Activated CD4-positive, alpha-beta T cell treated with anti-CD3 and anti-CD28 coated beads for 24 hours (primary cell): ENCODE results near the gene CACNA1I.
A peak's percentile ranks its signal among the peaks of the same experiment; 100 is the strongest.

ENCODE experiments used
- DNase-seq, 2 donors: peaks; one replicate each; pipeline ENCODE4 v3.0.0-alpha.2; 2020; ENCODE audit warnings: low read depth in 2 of 2

Gene CACNA1I

DNA sequence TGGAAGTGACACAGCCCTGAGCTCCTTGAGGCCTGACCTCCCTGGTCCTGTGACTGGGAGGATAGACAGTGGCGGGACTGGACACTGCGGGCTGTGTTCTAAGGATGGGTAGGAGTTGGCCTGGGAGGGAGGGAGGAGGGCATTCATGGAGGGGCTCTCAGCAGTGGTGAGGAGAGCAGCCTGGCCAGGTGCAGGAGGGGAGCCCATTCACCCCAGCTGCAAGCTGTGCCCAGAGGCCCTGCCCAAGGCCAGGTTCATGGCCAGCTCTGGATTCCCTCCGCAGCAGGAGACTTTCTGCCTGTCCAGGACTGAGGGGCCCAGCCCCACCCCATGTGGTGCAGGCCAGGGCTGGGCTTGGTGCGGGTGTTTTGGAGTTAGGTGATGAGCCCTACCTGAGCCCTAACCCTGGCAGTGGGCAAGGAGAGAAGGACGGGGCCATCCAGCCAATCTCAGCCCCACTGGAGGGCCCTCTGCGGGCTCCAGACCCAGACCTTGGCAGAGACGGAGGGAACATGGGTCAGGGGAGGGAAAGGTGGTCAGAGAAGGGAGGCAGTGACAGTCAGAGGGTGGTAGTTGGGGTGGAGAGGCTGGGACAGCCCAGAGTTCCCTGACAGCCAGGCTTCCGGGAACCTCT lies 26.8 kb downstream of the CACNA1I start:
- DNase-seq: no peak

DNA sequence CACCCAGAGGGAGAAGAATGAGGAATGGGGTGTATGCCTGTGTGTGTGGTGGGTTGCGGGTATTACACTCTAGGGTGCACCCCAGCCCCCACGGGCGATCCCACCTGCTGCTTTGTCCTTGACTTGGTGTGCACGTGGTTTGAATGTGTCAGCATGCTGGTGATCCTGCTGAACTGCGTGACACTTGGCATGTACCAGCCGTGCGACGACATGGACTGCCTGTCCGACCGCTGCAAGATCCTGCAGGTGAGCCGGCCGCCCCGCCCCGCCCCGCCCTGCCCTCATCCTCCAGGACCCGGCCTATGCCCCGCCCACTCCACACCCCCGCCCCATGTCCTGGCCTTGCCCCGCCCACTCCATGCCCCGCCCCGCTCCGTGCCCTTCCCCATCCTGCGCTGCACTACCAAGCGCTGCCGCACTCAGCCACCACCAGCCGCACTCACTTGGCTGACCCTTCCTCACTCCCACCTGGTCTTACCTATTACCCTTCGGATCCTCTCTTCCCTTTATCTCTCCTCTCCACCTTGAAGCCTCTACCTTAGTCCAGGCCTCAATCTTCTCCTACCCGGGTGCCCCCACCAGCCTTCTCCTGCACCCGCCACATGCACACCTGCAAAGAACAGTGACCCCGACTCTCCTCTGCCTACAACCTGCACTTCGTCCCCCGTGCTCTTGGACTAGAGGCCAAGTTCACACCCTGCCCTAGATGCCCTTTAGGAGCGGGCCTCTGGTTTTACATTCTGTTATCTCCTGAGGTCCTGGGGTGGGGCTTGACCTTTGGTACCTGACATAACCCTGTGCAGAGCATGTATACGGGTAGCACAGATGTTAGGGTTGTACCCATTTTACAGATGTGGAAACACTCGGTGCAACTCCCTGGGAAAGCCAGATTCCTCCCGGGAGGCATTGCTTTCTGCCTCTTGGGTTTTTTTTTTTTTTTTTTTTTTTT lies 27.7 kb downstream of the CACNA1I start:
- peak; percentile 67 to 84 for DNase-seq

DNA sequence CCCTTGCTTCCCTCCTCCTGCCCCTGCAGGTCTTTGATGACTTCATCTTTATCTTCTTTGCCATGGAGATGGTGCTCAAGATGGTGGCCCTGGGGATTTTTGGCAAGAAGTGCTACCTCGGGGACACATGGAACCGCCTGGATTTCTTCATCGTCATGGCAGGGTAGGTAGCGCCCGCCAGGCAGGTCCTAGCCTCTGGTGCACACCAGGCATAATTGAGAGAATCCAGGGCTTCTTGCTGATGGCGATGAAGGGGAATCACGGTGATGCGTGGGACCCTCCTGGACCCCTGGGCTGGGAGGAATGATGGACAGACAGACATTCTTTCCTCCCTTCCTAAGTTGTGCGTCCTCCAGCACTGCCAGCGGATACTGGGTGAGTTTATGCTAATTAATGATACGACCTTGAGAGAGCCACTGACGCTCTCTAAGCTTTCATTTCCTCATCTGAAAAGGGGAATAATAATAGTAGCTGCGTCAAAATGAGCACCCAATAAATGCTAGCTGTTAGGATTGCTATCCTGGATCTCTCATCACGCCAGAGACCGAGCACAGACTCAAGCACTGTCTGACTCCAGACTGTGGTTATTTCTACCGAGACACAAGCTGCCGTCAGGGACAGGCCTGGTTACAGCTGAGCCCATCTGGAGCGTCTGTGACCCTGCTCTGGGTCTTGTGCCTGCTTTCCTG lies 30.1 kb downstream of the CACNA1I start:
- DNase-seq: no peak

DNA sequence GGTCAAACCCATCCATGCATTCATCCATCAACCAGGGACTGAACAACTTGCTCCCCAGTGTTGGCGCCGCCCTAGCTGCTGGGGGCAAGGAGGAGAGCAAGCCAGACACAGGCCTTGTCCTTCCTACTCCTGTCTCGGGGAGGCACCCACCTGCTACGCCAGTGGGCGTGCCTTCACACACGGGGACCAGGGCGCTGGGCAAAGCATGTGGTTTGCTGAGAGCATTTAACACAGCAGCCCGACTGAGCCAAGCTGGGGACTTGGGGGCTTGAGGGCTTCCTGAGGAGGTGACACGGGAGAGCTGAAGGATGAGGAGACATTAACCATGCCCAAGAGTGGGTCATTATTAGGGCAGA lies 30.6 kb downstream of the CACNA1I start:
- no peak for DNase-seq

DNA sequence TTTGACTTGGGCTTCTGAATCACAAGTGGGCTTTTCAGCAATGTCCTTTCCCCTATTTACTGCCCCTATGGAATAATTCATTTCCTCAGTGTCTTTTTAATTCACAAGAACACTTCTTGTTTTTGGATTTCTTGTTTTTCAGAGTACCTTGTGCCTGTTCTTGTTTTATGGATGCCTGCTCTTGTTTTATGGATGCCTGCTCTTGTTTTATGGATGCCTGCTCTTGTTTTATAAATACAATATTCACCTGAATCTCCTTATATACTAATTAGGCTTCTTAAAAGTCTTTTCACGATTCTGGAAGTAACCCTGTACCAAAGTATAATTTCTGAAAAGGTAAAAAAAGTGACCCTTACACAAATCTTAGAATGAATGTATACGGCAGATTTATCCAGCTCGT lies 32.8 kb downstream of the CACNA1I start:
- no peak for DNase-seq

DNA sequence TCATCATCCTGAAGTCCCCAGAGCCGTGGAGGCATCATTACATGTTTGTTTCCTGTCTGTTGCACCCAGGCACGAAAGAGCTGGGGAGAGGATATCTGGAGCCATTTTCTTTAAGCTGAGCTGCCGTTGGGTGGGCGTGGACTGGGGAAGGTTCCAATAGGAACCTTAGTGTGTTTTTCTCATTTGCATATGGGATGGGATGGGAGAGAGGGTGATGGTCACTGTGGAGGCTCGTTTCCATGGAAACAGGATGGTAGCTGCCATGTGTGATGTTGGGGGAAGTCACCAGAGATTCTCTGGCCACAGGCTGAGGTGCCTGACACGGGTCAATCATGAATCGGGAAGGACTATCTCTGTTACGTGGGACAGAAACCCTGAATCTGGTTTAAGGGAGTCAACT lies 39.7 kb downstream of the CACNA1I start:
- no peak for DNase-seq

DNA sequence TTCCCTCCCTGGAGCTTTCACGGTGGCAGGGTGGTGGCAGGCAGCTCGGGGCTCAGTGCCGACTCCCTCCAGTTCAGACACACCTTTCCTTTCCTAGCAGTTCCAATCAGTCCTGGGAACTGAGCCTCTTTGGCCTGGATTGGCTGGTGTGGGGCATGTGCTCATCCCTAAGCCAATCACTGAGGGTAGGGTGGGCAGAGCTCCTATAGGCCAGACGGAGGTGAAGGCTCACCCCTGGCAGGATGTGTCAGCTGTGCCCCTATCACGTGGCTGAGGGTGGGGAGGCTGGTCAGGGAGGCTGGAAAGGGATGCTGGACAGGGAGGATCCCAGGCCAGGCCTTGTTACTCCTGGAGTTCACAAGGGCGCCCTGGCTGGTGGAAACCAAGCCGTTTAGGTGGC lies 40.2 kb downstream of the CACNA1I start:
- no peak for DNase-seq

DNA sequence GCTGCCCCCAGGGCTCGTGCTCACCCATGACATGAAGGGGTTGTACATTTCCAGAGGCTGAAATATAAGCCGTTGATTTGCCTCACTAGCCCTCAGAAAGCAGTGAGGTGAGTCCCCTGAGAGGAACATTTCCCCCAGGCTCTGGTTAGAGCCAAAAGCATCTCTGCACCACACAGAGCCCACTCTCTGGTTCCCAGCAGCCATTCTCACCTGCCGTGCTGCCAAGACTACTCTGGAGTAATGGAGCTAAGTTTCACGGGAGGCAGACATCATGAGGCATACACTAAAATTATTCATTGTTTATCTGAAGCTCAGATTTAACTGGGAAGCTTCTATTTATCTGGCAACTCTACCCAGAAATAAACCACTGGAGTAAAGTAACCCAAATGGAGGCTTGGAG lies 40.8 kb downstream of the CACNA1I start:
- no peak for DNase-seq

DNA sequence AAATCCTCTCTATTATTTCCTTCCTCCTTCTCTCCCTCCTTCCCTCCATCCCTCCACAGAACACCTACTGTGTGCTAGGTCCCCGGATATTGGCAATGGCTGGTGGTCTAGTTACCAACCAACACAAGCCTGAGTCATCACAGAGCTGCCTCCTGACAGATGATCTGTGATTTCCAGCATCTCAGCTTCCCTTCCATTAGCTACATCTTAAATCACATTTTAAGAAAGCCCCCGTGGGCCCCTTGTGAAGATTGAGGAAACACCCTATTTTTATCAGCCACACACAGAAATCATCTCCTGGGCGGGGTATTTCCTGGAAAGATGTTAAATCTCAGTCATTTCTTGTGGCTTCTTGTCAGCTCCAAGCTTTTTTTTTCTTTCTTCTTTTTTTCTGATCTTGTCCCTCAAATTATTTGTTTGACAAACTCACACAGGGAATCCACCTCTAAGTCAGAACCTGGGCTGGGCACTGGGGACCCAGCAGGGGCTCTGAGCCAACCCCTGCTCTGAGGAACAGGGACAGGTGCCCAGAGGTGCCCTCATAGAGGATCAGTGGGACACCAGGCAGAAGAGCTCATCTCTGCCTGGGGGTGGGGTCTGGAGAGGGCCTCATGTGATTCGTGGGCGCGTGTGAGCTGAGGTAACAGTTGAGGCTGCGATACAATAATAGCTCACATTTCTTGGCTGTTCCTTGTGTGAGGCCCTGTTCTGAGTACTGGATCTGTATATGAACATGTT lies 42.4 kb downstream of the CACNA1I start:
- no peak for DNase-seq

DNA sequence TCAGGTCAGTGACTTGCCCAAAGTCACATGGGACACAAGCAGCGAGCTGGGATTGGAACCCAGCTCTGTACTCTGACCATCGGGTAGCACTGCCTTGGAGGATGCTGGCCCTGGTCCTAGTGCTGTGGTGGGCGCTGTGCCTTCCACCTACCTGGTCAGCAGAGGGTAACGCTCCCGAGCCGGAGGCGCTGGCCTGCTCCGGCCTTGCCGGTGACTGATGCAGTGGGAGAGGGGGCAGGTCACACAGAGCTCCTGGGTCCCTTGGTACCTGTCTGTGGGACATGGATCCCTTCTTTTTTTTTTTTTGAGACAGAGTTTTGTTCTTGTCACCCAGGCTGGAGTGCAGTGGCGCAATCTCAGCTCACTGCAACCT lies 43.0 kb downstream of the CACNA1I start:
- no peak for DNase-seq

DNA sequence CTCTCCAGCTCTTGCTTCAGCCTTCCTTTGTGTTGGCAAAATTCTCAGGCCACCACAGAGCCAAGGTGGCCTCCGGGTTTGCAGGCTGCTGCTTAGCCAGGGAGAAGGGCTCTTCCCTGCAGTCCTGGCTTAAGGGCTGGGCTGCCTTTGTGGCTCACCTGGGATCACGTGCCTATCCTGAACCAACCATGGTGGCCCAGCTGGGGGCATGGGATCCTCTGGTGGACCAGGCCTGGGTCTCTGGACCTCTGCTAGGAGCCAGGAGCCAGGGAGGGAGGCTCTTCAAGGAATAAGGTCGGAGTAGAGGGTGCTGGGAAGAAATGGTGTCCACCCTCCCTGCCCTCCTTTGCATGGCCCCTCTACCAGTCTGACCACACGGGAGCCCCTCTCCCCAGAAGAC lies 43.9 kb downstream of the CACNA1I start:
- no peak for DNase-seq

DNA sequence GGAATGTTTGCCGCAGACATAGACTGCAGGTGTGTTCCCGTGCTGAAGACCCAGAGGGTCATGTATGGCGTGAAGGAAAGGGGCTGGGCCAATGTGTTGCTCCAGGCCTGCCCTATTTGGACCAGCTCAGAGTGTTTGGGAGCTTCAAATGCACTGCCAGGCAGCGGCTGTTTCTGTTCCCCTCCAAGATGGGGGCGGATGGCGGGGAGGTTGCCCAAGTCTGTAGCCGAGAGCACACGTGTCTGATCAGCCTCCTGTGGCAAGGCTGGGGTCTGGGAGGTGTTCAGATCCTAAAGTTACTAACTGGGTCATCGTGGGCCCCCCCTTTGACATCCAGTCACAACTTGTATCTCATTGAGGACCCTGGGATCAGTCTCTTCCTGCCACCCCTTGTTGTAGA lies 45.5 kb downstream of the CACNA1I start:
- no peak for DNase-seq

DNA sequence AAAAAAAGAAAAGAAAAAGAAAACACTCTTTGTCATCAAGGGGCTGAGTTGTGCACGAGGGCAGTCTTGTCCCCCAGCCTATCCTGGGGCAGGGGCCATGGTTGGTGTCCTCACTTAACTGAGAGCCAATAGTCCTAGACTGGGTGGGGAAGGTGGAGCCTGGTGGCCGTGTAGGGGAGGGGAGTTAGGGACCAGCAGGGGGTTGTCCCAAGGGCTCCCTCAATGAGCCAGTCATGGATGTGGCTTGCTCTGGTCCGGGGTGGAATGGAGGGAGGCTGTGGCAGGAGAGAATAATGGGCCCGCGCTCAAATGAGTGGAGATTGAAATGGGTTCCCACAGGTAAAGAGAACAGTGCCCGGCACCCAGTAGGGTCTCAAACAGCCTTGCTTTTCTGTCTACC lies 46.2 kb downstream of the CACNA1I start:
- no peak for DNase-seq

DNA sequence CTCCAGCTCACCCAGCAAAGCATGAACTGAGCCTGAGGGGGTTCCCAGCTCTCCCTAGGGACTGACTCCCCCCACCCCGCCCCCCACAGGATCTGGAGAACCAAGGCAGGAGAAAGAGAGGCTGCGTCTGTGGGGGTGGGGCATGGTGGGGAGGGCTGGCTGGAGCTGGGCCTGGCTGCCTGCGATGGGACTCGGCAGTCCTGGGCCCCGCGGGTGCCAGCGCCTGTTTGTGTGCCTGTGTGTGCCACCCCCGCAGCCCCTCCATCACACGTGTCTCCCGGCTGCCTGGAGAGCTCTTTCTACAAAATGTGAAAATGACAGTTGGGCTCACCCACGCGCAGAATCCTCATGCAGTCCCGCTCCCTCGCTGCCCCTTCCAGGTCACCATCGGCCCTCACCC lies 46.8 kb downstream of the CACNA1I start:
- DNase-seq: no peak

DNA sequence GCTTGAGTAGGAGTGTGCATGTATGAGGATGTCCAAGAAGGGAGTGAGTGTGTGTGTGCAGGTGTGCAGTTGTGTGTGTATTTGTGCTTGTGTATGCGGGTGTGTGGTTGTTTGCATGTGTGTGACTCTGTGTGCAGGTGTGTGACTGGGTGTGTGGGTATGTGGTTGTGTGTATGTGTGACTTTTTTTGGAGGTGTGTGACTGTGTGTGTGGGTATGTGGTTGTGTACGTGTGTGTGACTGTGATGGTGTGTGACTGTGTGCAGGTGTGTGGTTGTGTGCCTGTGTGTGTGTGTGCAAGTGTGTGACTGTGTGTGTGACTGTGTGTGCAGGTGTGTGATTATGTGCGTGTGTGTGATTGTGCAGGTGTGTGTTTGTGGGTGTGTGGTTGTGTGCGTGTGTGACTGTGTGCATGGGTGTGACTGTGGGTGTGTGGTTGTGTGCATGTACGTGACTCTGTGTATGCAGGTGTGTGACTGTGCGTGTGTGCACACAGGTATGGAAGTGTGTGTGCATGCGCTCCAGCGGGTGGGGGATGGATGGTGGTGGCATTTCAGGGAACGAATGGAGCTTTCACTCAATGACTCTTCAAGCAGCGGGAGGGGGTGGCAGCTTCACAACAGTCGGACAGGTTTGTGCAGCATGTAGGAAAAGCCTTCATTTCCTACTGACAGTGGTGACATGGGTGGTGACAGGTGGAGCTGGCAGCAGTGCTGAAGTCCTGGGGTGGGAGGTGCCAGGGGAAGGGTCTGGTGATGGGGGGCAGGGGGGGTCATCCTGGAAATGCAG lies 47.6 kb downstream of the CACNA1I start:
- no peak for DNase-seq

DNA sequence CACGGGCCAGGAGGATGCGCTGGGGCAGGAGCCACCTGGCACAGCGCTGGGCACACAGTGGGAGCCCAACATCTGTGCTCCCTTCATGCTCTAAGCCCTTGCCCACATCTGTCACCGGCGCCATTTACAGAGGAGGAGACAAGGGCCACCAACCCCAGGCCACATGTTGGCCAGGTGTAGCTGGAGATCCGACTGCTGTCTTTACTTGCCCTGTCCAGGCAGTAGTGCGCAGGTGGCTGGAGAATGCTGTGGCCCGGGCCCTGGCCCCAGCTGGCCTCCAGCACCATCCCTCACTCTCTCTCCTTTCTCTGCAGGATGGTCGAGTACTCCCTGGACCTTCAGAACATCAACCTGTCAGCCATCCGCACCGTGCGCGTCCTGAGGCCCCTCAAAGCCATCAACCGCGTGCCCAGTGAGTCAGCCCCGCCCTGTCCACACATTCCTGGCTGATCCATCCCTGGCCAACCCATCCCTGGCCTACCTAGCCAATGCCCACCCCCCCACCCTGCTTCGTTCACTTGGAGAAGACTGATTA lies 48.5 kb downstream of the CACNA1I start:
- DNase-seq: no peak

DNA sequence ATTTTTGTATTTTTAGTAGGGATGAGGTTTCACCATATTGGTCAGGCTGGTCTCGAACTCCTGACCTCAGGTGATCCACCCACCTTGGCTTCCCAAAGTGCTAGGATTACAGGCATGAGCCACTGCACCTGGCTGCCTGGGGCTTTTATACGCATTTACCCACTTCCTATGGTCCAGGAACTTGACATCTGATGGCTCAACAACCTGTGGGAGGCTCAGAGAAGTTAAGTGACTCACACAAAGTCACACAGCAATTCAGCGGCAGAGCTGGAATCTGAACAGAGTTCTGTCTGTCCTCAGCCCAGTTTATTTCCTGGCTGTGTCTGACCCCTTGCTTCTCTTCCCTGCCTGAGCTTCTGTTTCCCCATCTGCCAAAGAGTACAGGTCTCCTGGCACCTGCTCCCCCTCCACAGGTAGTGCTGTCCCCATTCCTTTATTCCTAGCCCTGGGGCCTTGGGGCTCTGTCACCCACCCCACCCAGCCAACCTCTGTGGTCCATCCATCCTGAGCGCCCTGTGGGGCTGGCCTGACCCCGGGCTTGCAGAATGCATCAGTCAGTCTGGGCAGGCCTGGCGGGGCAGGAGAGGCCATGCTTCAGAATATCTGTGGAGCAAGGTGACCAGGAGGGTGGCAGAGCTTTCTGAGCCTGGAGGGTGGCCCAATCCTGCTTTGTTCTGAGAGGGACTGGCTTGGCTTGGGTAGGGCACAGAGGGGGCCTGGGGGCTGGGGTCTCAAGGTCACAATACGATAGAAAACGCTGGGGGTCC lies 50.6 kb downstream of the CACNA1I start:
- no peak for DNase-seq

DNA sequence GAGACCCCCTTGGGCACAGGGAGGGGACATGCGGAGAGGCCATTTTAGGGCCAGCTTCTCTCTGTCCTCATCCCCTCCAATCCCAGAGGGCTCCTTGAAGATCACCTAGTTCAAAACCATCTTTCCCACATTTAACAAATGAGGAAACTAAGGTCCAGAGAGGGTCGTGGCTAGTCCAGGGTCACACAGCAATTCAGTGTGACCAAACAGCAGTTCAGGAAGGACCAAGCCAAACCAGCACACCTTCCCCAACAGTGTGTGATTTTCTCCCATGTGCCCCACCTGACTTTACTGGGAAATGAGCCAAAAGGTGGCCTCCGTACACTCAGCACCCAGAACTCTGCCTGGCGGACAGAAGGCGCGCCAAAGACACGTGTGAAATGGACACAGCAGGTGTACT lies 51.3 kb downstream of the CACNA1I start:
- DNase-seq: no peak

DNA sequence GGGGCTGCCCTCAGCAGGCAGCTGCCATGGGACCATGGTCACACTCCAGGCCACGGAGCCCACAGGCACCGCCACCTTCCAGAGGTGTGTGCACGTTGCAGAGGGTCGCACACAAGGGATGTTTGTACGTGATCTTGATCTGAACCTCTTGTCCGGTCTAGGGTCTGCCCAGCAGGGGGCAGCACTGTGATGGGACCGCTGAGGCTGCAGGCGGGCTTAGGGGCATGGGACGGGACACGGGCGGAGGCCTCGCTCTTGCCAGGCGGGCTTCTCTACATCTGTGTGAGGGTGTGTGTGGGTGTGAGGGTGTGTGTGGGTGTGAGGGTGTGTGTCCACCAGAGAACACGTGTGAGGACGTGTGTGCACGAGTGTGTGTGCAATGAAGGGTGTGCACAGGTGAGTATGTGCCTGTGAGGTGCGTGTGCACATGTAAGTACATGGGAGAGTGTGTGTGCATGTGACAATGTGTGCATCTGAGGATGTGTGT lies 52.4 kb downstream of the CACNA1I start:
- peak; percentile 61 to 66 for DNase-seq
